H1 (cell line): ENCODE data around the gene SERPING1. TPM values are rescaled to one million over a fixed set of nuclear protein-coding genes. Genes with fewer than 3 reads are reported as not detected.

Experiments
- CBX8 ChIP-seq: fragments of 300-800, 300-1000 bp; sonication (generic); IDR thresholded peaks from 2 replicates; pipeline ENCODE4 v1.7.1; 2016; ENCODE audit warnings: low read depth, low read length, borderline replicate concordance
- RAD21 ChIP-seq, 2 experiments: IDR thresholded peaks in 1 of 2; conservative IDR thresholded peaks in 1 of 2; 2 replicates each; pipeline ENCODE4 v1.6.1; 2011; ENCODE audit warnings: low read depth in 2 of 2, low read length in 2 of 2, improper control_type of control experiment in 1 of 2, inconsistent platforms in 1 of 2, mild to moderate bottlenecking in 1 of 2, moderate library complexity in 1 of 2
- polyA plus RNA-seq, 7 experiments: library from polyadenylated mRNA; depleted of rRNA in 3 of 7; stranded (reverse) in 5 of 7; unstranded in 2 of 7; fragments of >200 nt in 5 of 7; fragments of 200-250 nt in 2 of 7; gene quantifications; 1 replicate in 5 of 7; 2 replicates in 1 of 7; 4 replicates in 1 of 7; pipeline versions ENCODE4 v1.2.1 to v1.2.3, GENCODE V29; 2011 to 2013; ENCODE audit warnings: missing spikeins in 2 of 7, mixed read lengths in 2 of 7
- total RNA-seq: library from RNA; stranded (reverse); fragmentation: NEBNext Ultra II Directional; extraction: Animal tissue kit (Norgen Biotek cat#: 25700); gene quantifications from 2 replicates; pipeline ENCODE4 v1.2.1, GENCODE V29; 2021

The SERPING1 gene
- total and polyA plus RNA-seq, 2 of the 8 experiments (the other 6 are each of a cell fraction or from before 2014, with no cell fraction given) = 50.9 to 54.8 TPM

DNA sequence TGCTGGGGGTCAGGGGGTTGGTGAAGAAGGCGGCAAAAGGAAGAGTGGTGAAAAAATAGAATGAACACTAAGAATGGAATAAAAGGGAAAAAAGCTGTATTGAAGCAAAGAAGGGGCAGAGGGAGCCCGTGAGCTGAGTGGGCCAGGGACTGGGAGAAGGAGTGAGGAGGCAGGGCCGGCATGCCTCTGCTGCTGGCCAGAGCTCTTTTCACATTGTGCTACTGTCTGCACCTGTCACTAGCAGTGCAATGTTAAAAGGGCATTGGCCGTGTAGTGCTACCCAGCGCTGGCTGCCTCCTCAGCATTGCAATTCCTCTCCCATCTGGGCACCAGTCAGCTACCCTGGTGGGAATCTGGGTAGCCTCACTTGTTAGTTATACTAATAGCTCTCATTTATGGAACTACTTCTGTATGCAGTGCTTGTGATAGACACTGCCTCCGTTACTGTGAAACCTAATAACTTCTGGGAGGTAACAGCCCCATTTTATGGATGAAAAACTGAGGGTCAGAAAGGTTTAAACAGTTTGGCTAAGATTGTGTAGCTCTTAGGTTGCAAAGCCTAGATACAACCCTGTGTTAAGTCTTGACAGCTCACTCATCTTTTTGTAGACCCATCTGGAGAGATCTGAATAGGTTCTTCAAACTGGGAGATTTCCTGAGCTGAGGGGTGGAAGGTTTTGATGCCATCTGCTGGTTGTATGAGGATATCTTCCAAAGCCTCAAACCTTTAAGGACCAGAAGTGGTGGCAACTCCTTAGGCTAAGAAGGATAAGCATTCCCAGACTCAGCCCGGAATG is 43.7 kb downstream of the SERPING1 start (continued):
- TF ChIP-seq RAD21 (IDR thresholded peaks at IDR 0.05 in 1 of 2, conservative IDR thresholded peaks at IDR 0.05 in 1 of 2; ENCODE audit: low read depth in 2 of 2, low read length in 2 of 2) (peak; percentile 67 to 73), CBX8 (no peak)
- TF ChIP-seq, all 59 proteins: peak for 7
